Measurements from ENCODE around the gene ZNF70.

DNA sequence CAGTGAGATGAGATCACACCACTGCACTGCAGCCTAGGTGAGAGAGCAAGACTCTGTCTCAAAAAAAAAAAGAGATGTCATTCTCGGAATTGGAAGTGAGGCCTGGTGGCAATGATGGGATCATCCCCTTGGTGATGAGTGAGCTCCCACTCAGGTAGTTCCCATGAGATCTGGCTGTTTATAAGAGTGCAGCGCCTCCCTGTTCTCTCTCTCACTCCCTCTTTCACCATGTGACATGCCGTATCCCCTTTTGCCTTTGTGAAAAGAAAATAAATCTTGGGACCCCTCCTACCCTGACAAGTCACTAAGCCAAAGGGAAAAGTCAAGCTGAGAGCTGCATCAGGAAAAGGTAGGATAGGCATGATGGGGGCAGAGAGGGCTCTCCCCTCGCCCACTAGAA is 28.8 kb downstream of the ZNF70 start:
- TF ChIP-seq FOXA1 (IDR thresholded peaks at IDR 0.05; ENCODE audit: borderline replicate concordance) (no peak), ZNF431 (CRISPR knock-in tag; IDR thresholded peaks at IDR 0.05) (no peak), KDM1A (IDR thresholded peaks at IDR 0.05) (no peak), MIER1 (IDR thresholded peaks at IDR 0.05; ENCODE audit: low read depth) (no peak), ZNF121 (CRISPR knock-in tag; conservative IDR thresholded peaks at IDR 0.05) (no peak), PYGO2 (tag; IDR thresholded peaks at IDR 0.05) (no peak), POLR2B (IDR thresholded peaks at IDR 0.05; ENCODE audit: low read depth, partially characterized antibody) (no peak), POLR2A (conservative IDR thresholded peaks at IDR 0.05) (no peak), NR2C2 (CRISPR knock-in tag; IDR thresholded peaks at IDR 0.05) (no peak), NR2C2 (tag; IDR thresholded peaks at IDR 0.05) (no peak), RFX5 (IDR thresholded peaks at IDR 0.05; ENCODE audit: low read depth, low read length) (no peak), FOXJ2 (tag; IDR thresholded peaks at IDR 0.05) (no peak), GABPA (tag; conservative IDR thresholded peaks at IDR 0.05; ENCODE audit: low read depth) (no peak)
- TF ChIP-seq, protein P1, sequence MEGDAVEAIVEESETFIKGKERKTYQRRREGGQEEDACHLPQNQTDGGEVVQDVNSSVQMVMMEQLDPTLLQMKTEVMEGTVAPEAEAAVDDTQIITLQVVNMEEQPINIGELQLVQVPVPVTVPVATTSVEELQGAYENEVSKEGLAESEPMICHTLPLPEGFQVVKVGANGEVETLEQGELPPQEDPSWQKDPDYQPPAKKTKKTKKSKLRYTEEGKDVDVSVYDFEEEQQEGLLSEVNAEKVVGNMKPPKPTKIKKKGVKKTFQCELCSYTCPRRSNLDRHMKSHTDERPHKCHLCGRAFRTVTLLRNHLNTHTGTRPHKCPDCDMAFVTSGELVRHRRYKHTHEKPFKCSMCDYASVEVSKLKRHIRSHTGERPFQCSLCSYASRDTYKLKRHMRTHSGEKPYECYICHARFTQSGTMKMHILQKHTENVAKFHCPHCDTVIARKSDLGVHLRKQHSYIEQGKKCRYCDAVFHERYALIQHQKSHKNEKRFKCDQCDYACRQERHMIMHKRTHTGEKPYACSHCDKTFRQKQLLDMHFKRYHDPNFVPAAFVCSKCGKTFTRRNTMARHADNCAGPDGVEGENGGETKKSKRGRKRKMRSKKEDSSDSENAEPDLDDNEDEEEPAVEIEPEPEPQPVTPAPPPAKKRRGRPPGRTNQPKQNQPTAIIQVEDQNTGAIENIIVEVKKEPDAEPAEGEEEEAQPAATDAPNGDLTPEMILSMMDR (IDR thresholded peaks at IDR 0.05 in 2 of 3, conservative IDR thresholded peaks at IDR 0.05 in 1 of 3; ENCODE audit: insufficient read depth in 2 of 3, low read depth in 1 of 3, low read length in 3 of 3), result no peak
- TF ChIP-seq, protein P2, sequence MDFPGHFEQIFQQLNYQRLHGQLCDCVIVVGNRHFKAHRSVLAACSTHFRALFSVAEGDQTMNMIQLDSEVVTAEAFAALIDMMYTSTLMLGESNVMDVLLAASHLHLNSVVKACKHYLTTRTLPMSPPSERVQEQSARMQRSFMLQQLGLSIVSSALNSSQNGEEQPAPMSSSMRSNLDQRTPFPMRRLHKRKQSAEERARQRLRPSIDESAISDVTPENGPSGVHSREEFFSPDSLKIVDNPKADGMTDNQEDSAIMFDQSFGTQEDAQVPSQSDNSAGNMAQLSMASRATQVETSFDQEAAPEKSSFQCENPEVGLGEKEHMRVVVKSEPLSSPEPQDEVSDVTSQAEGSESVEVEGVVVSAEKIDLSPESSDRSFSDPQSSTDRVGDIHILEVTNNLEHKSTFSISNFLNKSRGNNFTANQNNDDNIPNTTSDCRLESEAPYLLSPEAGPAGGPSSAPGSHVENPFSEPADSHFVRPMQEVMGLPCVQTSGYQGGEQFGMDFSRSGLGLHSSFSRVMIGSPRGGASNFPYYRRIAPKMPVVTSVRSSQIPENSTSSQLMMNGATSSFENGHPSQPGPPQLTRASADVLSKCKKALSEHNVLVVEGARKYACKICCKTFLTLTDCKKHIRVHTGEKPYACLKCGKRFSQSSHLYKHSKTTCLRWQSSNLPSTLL (IDR thresholded peaks at IDR 0.05), result no peak

Measured in K562 (cell line).